ENCODE data around the gene SEZ6. TPM values are rescaled to one million over a fixed set of nuclear protein-coding genes. Genes with fewer than 3 reads are reported as not detected.

The SEZ6 gene
- total and polyA plus RNA-seq, 2 donors (not counting 1 experiment from before 2014, with no cell fraction given): not detected

DNA sequence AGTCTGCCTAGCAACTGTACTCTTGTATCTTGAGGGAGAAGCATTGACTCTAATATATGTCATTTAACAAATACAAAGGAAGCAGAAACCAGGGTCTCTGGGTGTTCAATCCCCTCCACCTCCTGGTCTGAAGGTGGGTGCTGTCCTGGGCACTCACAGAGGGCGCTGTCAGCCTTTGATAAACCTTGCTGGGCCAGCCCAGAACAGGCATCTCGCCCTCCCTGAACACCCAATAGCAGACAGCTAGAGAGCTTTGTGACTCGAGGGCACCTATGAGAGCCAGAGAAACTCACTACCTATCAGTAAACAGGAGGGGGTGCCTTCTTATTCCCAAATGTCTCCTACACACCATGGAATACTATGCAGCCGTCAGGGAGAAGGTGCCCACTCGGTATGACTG is 30.8 kb upstream of the SEZ6 start:
- H3K36me3 ChIP-seq (replicated peaks in 1 of 2; ENCODE audit: control extremely low read depth in 1 of 2, control insufficient read depth in 1 of 2, extremely low read depth in 1 of 2, insufficient read depth in 2 of 2, low read length in 1 of 2): no peaks in the 10 kb centered on the region

DNA sequence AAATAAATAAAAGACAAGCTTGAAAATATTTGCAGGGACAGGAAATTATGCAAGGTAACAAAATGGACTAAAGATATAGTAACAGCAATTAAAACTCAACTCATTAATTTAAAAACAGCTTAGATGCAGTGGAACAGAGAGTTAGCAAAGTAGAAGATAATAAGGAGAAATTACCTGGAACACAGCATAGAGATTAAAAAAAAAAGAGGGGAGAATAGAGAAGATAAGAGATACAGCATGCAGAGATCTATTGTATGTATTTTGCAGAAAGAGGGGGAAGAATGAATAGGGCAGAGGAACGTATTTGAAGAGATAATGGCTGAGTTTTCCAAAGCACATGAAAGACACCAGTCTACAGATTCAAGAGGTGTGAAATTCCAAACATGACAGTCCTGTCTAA is 28.7 kb upstream of the SEZ6 start:
- Histone ChIP-seq H3K4me1 (ENCODE audit: control insufficient read depth in 2 of 2, insufficient read depth in 2 of 2, low read length in 2 of 2) (no peaks in the 10 kb centered on the region), H4K20me1 (ENCODE audit: control insufficient read depth, insufficient read depth, low read length, poor library complexity, severe bottlenecking) (no peaks in the 10 kb centered on the region), H3K9me3 (ENCODE audit: control extremely low read depth in 1 of 3, control insufficient read depth in 2 of 3, insufficient read depth in 1 of 3, low read length in 2 of 3) (peaks cover 0 to 15% (median 14%) of the 10 kb centered on the region in 3 donors), H3K9ac (ENCODE audit: low read length) (no peak overlapping the region), H3K27ac (ENCODE audit: low read length in 2 of 2) (no peak overlapping the region), H3K79me2 (ENCODE audit: control insufficient read depth, insufficient read depth, low read length) (no peaks in the 10 kb centered on the region), H3K27me3 (replicated peaks in 1 of 4; ENCODE audit: control extremely low read depth in 1 of 4, control insufficient read depth in 3 of 4, insufficient read depth in 4 of 4, low read length in 3 of 4) (peaks cover 0 to 42% (median 12%) of the 10 kb centered on the region in 4 experiments), H3K4me2 (replicated peaks; ENCODE audit: low read depth, low read length, poor library complexity, severe bottlenecking) (no peak overlapping the region), H2AFZ (ENCODE audit: insufficient read depth, low read depth, low read length, poor library complexity, severe bottlenecking) (no peak overlapping the region), H3K36me3 (replicated peaks in 1 of 2; ENCODE audit: control extremely low read depth in 1 of 2, control insufficient read depth in 1 of 2, extremely low read depth in 1 of 2, insufficient read depth in 2 of 2, low read length in 1 of 2) (no peaks in the 10 kb centered on the region), H3K4me3 (ENCODE audit: control extremely low read depth in 1 of 5, extremely low read depth in 1 of 5, insufficient read depth in 1 of 5, low read depth in 2 of 5, low read length in 4 of 5) (no peak overlapping the region)
- no peak overlapping the region for H3K4me3 Mint-ChIP-seq
- POLR2A ChIA-PET: no interaction called here
- CTCF ChIA-PET: no interaction called here
- H3K9me3 Mint-ChIP-seq (ENCODE audit: insufficient read depth): peaks cover 5% of the 10 kb centered on the region
- no peak for ATAC-seq (ENCODE audit: low read depth)
- peaks cover 52% of the 10 kb centered on the region for H3K27me3 Mint-ChIP-seq
- DNase-seq: no peak
- TF ChIP-seq EZH2 (IDR thresholded peaks at IDR 0.05; ENCODE audit: borderline replicate concordance, insufficient read depth, low read depth, low read length, poor library complexity, severe bottlenecking): no peak
- TF ChIP-seq, protein P1, sequence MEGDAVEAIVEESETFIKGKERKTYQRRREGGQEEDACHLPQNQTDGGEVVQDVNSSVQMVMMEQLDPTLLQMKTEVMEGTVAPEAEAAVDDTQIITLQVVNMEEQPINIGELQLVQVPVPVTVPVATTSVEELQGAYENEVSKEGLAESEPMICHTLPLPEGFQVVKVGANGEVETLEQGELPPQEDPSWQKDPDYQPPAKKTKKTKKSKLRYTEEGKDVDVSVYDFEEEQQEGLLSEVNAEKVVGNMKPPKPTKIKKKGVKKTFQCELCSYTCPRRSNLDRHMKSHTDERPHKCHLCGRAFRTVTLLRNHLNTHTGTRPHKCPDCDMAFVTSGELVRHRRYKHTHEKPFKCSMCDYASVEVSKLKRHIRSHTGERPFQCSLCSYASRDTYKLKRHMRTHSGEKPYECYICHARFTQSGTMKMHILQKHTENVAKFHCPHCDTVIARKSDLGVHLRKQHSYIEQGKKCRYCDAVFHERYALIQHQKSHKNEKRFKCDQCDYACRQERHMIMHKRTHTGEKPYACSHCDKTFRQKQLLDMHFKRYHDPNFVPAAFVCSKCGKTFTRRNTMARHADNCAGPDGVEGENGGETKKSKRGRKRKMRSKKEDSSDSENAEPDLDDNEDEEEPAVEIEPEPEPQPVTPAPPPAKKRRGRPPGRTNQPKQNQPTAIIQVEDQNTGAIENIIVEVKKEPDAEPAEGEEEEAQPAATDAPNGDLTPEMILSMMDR (IDR thresholded peaks at IDR 0.05): no peak
- no peaks in the 10 kb centered on the region for H3K4me1 Mint-ChIP-seq
- no peak overlapping the region for H3K27ac Mint-ChIP-seq
- no CpG with 5 or more reads among the region's 1 CpG for WGBS (ENCODE audit: insufficient coverage)
- intact Hi-C loops (cut with micrococcal nuclease): loop anchor here (10.0 kb wide), 1 partner anchor 70 kb away; no protein-coding TSS in a partner anchor

More for the DNA sequence above, 30.8 kb upstream of the SEZ6 start:
- intact Hi-C loops (cut with micrococcal nuclease): loop anchor here (10.0 kb wide), 1 partner anchor 72 kb away; no protein-coding TSS in a partner anchor
- CTCF ChIA-PET: no interaction called here
- no peak overlapping the region for H3K4me3 ChIP-seq (ENCODE audit: control extremely low read depth in 1 of 5, extremely low read depth in 1 of 5, insufficient read depth in 1 of 5, low read depth in 2 of 5, low read length in 4 of 5)
- peaks cover 0 to 39% (median 10%) of the 10 kb centered on the region in 4 experiments for H3K27me3 ChIP-seq (replicated peaks in 1 of 4; ENCODE audit: control extremely low read depth in 1 of 4, control insufficient read depth in 3 of 4, insufficient read depth in 4 of 4, low read length in 3 of 4)
- no peaks in the 10 kb centered on the region for H3K4me1 ChIP-seq (ENCODE audit: control insufficient read depth in 2 of 2, insufficient read depth in 2 of 2, low read length in 2 of 2)
- no peak overlapping the region for H3K27ac ChIP-seq (ENCODE audit: low read length in 2 of 2)
- POLR2A ChIA-PET: no interaction called here
- H3K27me3 Mint-ChIP-seq: peaks cover 43% of the 10 kb centered on the region
- TF ChIP-seq EZH2 (IDR thresholded peaks at IDR 0.05; ENCODE audit: borderline replicate concordance, insufficient read depth, low read depth, low read length, poor library complexity, severe bottlenecking): no peak
- TF ChIP-seq, protein P1 (IDR thresholded peaks at IDR 0.05): no peak
- 76% methylated on average over 2 of the region's 5 CpGs for WGBS (ENCODE audit: insufficient coverage)
- H3K27ac Mint-ChIP-seq: no peak overlapping the region
- peaks cover 5% of the 10 kb centered on the region for H3K9me3 Mint-ChIP-seq (ENCODE audit: insufficient read depth)
- H3K9ac ChIP-seq (ENCODE audit: low read length): no peak overlapping the region
- no peak overlapping the region for H3K4me2 ChIP-seq (replicated peaks; ENCODE audit: low read depth, low read length, poor library complexity, severe bottlenecking)
- no peaks in the 10 kb centered on the region for H4K20me1 ChIP-seq (ENCODE audit: control insufficient read depth, insufficient read depth, low read length, poor library complexity, severe bottlenecking)
- H3K4me3 Mint-ChIP-seq: no peak overlapping the region
- H2AFZ ChIP-seq (ENCODE audit: insufficient read depth, low read depth, low read length, poor library complexity, severe bottlenecking): no peak overlapping the region
- H3K79me2 ChIP-seq (ENCODE audit: control insufficient read depth, insufficient read depth, low read length): no peaks in the 10 kb centered on the region
- DNase-seq (no peak), ATAC-seq (ENCODE audit: low read depth) (no peak)
- H3K9me3 ChIP-seq (ENCODE audit: control extremely low read depth in 1 of 3, control insufficient read depth in 2 of 3, insufficient read depth in 1 of 3, low read length in 2 of 3): peaks cover 0 to 15% (median 14%) of the 10 kb centered on the region in 3 donors
- no peaks in the 10 kb centered on the region for H3K4me1 Mint-ChIP-seq
